ENCODE results near the gene SMOC1.

SMOC1 gene

DNA sequence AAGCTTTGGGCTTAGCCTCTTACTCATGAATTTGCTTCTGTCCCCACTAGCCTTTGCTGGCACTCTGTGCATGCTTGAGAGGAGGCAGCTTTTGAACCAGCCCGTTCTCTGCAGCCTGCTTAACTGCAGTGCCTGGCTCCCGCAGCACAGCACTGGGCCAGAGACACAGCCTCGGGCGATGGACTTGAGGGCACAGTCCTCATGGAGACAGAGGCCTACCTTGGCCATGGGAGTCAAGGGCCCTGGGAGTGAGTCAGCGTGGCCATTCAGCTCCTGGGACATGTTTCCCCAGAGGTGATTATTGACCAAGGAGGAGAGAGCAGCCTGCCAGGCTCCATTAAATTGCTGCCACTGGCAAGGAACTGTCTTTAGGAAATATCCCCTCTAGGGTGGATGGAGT is 93.5 kb downstream of the SMOC1 start:
- Histone ChIP-seq H2BK12ac (ENCODE audit: low read length) (no peak overlapping the region), H2AFZ (ENCODE audit: low read length) (no peak overlapping the region), H3K4ac (ENCODE audit: low read length) (no peak overlapping the region), H3K14ac (ENCODE audit: low read length) (no peak overlapping the region), H2AK5ac (ENCODE audit: low read depth, low read length) (no peak overlapping the region), H2BK120ac (ENCODE audit: low read depth, low read length) (no peak overlapping the region), H3K18ac (ENCODE audit: low read length) (peak overlapping the region; percentile 49), H2BK5ac (ENCODE audit: low read length) (no peak overlapping the region), H2BK15ac (ENCODE audit: low read length) (no peak overlapping the region), H3K36me3 (replicated peaks in 1 of 2; ENCODE audit: control insufficient read depth in 2 of 2, insufficient read depth in 2 of 2, low read length in 2 of 2) (peaks cover 34 to 90% of the 10 kb centered on the region in 2 donors), H3K79me1 (ENCODE audit: low read depth, low read length) (peaks cover 5% of the 10 kb centered on the region), H3K27ac (replicated peaks; ENCODE audit: low read length) (no peak overlapping the region), H3K4me2 (ENCODE audit: insufficient read depth, low read length, poor library complexity, severe bottlenecking) (no peak overlapping the region), H3K27me3 (ENCODE audit: control insufficient read depth in 3 of 3, insufficient read depth in 3 of 3, low read depth in 1 of 3, low read length in 3 of 3) (no peaks in the 10 kb centered on the region), H3K9ac (ENCODE audit: low read depth, low read length, poor library complexity) (no peak overlapping the region), H3K4me3 (ENCODE audit: low read length in 2 of 2) (no peak overlapping the region), H3K9me3 (replicated peaks in 1 of 2; ENCODE audit: control insufficient read depth in 2 of 2, insufficient read depth in 1 of 2, low read depth in 1 of 2, low read length in 2 of 2) (peaks cover 0 to 2% of the 10 kb centered on the region in 2 donors), H4K8ac (ENCODE audit: low read depth, low read length) (no peak overlapping the region), H3K23ac (ENCODE audit: low read depth, low read length, poor library complexity) (peak overlapping the region; percentile 18), H4K91ac (ENCODE audit: low read depth, low read length, poor library complexity) (no peak overlapping the region), H3K4me1 (ENCODE audit: control insufficient read depth in 2 of 2, insufficient read depth in 1 of 2, low read depth in 1 of 2, low read length in 2 of 2) (peaks cover 1 to 18% of the 10 kb centered on the region in 2 donors)
- DNase-seq (ENCODE audit: low spot score) = no peak
- WGBS, 2 donors (ENCODE audit: extremely low coverage in 2 of 2, insufficient read length in 2 of 2, insufficient replicate concordance in 1 of 2) = no CpG with 5 or more reads among the region's 5 CpGs

DNA sequence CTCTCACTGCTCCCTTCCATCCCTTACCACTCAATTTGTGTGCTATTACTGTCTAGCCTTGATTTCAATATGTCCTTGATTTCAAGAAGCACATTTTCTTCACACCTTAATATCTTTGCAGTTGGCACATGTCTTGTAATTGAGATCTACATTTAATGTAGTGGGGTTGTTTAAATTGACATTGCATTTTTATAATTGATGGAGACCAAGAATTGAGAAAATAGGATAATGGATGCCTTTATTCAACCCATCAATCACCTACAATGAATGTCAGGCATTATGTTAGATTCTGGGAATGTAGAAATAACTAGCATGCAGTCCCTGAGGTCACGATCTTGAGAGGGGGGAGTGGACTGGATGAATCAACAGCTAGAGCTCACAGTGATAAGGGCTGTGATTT is 94.6 kb downstream of the SMOC1 start:
- H3K23ac ChIP-seq (ENCODE audit: low read depth, low read length, poor library complexity) = no peak overlapping the region
- H3K9ac ChIP-seq (ENCODE audit: low read depth, low read length, poor library complexity) = no peak overlapping the region
- H2AFZ ChIP-seq (ENCODE audit: low read length) = no peak overlapping the region
- H3K14ac ChIP-seq (ENCODE audit: low read length) = no peak overlapping the region
- H3K4me2 ChIP-seq (ENCODE audit: insufficient read depth, low read length, poor library complexity, severe bottlenecking) = no peak overlapping the region
- H2BK5ac ChIP-seq (ENCODE audit: low read length) = no peak overlapping the region
- H3K9me3 ChIP-seq (replicated peaks in 1 of 2; ENCODE audit: control insufficient read depth in 2 of 2, insufficient read depth in 1 of 2, low read depth in 1 of 2, low read length in 2 of 2) = peaks cover 0 to 2% of the 10 kb centered on the region in 2 donors
- H3K18ac ChIP-seq (ENCODE audit: low read length) = no peak overlapping the region
- H3K27me3 ChIP-seq (ENCODE audit: control insufficient read depth in 3 of 3, insufficient read depth in 3 of 3, low read depth in 1 of 3, low read length in 3 of 3) = no peaks in the 10 kb centered on the region
- no peak overlapping the region for H2BK15ac ChIP-seq (ENCODE audit: low read length)
- H3K4ac ChIP-seq (ENCODE audit: low read length) = no peak overlapping the region
- no peak overlapping the region for H4K8ac ChIP-seq (ENCODE audit: low read depth, low read length)
- no peak overlapping the region for H2BK12ac ChIP-seq (ENCODE audit: low read length)
- H3K36me3 ChIP-seq (replicated peaks in 1 of 2; ENCODE audit: control insufficient read depth in 2 of 2, insufficient read depth in 2 of 2, low read length in 2 of 2) = peaks cover 34 to 90% of the 10 kb centered on the region in 2 donors
- no peak for DNase-seq (ENCODE audit: low spot score)
- H3K4me3 ChIP-seq (ENCODE audit: low read length in 2 of 2) = no peak overlapping the region
- peaks cover 3% of the 10 kb centered on the region for H3K79me1 ChIP-seq (ENCODE audit: low read depth, low read length)
- H3K4me1 ChIP-seq (ENCODE audit: control insufficient read depth in 2 of 2, insufficient read depth in 1 of 2, low read depth in 1 of 2, low read length in 2 of 2) = peaks cover 1 to 18% of the 10 kb centered on the region in 2 donors
- H2AK5ac ChIP-seq (ENCODE audit: low read depth, low read length) = no peak overlapping the region
- H4K91ac ChIP-seq (ENCODE audit: low read depth, low read length, poor library complexity) = no peak overlapping the region
- WGBS, 2 donors (ENCODE audit: extremely low coverage in 2 of 2, insufficient read length in 2 of 2, insufficient replicate concordance in 1 of 2) = no CpG with 5 or more reads among the region's 1 CpG
- H2BK120ac ChIP-seq (ENCODE audit: low read depth, low read length) = no peak overlapping the region
- H3K27ac ChIP-seq (replicated peaks; ENCODE audit: low read length) = no peak overlapping the region

DNA sequence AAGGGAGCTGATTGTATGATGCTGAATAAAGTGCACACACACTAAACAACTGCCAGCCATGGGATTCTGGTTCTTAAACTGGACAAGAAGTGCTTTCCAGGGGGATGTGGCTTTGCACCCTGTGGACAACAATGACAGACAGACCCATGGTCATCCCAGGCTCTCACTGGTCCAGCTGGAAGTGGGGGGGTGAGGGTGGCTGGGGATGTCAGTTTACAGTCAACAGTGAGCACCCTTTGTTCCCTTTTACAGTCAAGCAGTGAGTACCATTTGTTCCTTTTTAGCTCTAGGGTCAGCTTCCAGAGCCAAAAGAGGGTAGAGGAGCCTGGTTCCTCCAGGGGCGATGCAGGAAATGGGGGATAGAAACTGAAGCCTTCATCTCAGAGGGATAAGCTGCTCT is 100.7 kb downstream of the SMOC1 start:
- Histone ChIP-seq H4K91ac (ENCODE audit: low read depth, low read length, poor library complexity) (peak overlapping the region; percentile 56), H3K79me1 (ENCODE audit: low read depth, low read length) (peaks cover 2% of the 10 kb centered on the region), H4K8ac (ENCODE audit: low read depth, low read length) (no peak overlapping the region), H2BK12ac (ENCODE audit: low read length) (peak overlapping the region; percentile 91), H3K9me3 (replicated peaks in 1 of 2; ENCODE audit: control insufficient read depth in 2 of 2, insufficient read depth in 1 of 2, low read depth in 1 of 2, low read length in 2 of 2) (peaks cover 0 to 5% of the 10 kb centered on the region in 2 donors), H3K23ac (ENCODE audit: low read depth, low read length, poor library complexity) (no peak overlapping the region), H2BK15ac (ENCODE audit: low read length) (no peak overlapping the region), H3K4me3 (ENCODE audit: low read length in 2 of 2) (no peak overlapping the region), H3K27ac (replicated peaks; ENCODE audit: low read length) (peak overlapping the region; percentile 84), H3K9ac (ENCODE audit: low read depth, low read length, poor library complexity) (no peak overlapping the region), H2AK5ac (ENCODE audit: low read depth, low read length) (peak overlapping the region; percentile 79), H3K36me3 (replicated peaks in 1 of 2; ENCODE audit: control insufficient read depth in 2 of 2, insufficient read depth in 2 of 2, low read length in 2 of 2) (peaks cover 44 to 95% of the 10 kb centered on the region in 2 donors), H3K4me1 (ENCODE audit: control insufficient read depth in 2 of 2, insufficient read depth in 1 of 2, low read depth in 1 of 2, low read length in 2 of 2) (peaks cover 0 to 35% of the 10 kb centered on the region in 2 donors), H3K4ac (ENCODE audit: low read length) (peak overlapping the region; percentile 1), H2BK5ac (ENCODE audit: low read length) (peak overlapping the region; percentile 58), H3K18ac (ENCODE audit: low read length) (peak overlapping the region; percentile 83), H3K4me2 (ENCODE audit: insufficient read depth, low read length, poor library complexity, severe bottlenecking) (no peak overlapping the region), H2AFZ (ENCODE audit: low read length) (no peak overlapping the region), H3K14ac (ENCODE audit: low read length) (no peak overlapping the region), H3K27me3 (ENCODE audit: control insufficient read depth in 3 of 3, insufficient read depth in 3 of 3, low read depth in 1 of 3, low read length in 3 of 3) (no peaks in the 10 kb centered on the region), H2BK120ac (ENCODE audit: low read depth, low read length) (no peak overlapping the region)
- no CpG with 5 or more reads among the region's 1 CpG for WGBS, 2 donors (ENCODE audit: extremely low coverage in 2 of 2, insufficient read length in 2 of 2, insufficient replicate concordance in 1 of 2)
- DNase-seq (ENCODE audit: low spot score) = no peak

DNA sequence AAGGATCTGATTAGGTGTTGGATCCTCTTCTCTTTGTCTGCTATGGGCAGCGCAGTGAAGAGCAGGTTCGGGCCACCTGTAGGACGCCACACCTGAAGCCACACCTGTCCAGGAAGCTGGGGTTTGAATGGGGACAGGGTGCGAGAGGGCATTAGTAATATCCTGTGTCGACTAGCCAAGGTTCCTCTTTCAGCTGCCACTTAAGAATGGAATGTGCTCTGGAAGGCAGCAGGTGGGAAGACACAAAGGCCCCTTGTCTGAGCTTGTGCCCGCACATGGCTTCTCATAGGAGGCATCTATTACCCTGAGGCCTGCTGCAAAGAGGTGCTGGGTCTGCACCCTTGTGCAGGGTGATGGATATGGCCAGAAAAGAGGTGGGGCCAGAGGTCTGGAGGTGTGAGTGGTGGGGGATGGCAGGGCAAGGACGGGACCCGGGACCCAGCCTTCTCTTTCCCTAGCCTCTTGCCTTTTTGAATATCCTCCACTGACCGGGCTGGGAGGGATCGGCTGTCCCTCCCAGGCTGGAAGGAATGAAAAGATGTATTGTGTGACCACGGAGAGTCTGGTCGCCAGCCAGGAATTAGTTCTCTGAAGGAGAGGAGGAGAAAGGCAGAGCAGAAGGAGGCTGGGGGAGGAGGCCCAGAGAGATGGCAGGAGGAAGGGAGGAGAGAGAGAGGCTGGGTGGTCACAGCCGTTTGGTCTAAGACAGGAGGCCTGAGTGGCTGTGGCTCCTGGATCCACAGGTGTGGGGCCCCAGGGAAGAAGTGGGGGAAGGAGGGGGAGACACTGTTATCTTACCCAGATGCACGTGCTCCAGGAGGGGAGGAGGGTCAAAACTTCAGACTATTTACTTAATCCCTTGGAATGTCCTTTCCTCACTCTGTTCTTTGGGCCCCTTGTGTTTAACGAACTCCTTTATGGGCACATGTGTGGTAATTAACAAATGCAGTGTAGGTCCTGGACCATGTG is 101.5 kb downstream of the SMOC1 start:
- Histone ChIP-seq H3K36me3 (replicated peaks in 1 of 2; ENCODE audit: control insufficient read depth in 2 of 2, insufficient read depth in 2 of 2, low read length in 2 of 2) (peaks cover 38 to 93% of the 10 kb centered on the region in 2 donors), H3K18ac (ENCODE audit: low read length) (peak overlapping the region; percentile 68), H3K9ac (ENCODE audit: low read depth, low read length, poor library complexity) (no peak overlapping the region), H2BK120ac (ENCODE audit: low read depth, low read length) (peak overlapping the region; percentile 26), H2BK15ac (ENCODE audit: low read length) (no peak overlapping the region), H2AFZ (ENCODE audit: low read length) (no peak overlapping the region), H3K4ac (ENCODE audit: low read length) (peak overlapping the region; percentile 1), H4K8ac (ENCODE audit: low read depth, low read length) (no peak overlapping the region), H3K27ac (replicated peaks; ENCODE audit: low read length) (peak overlapping the region; percentile 84), H3K4me2 (ENCODE audit: insufficient read depth, low read length, poor library complexity, severe bottlenecking) (no peak overlapping the region), H3K9me3 (replicated peaks in 1 of 2; ENCODE audit: control insufficient read depth in 2 of 2, insufficient read depth in 1 of 2, low read depth in 1 of 2, low read length in 2 of 2) (peaks cover 0 to 10% of the 10 kb centered on the region in 2 donors), H3K4me1 (ENCODE audit: control insufficient read depth in 2 of 2, insufficient read depth in 1 of 2, low read depth in 1 of 2, low read length in 2 of 2) (peaks cover under 1 to 35% of the 10 kb centered on the region in 2 donors), H2AK5ac (ENCODE audit: low read depth, low read length) (peak overlapping the region; percentile 60), H2BK12ac (ENCODE audit: low read length) (peak overlapping the region; percentile 87), H3K79me1 (ENCODE audit: low read depth, low read length) (peaks cover 2% of the 10 kb centered on the region), H3K23ac (ENCODE audit: low read depth, low read length, poor library complexity) (no peak overlapping the region), H3K4me3 (ENCODE audit: low read length in 2 of 2) (no peak overlapping the region), H4K91ac (ENCODE audit: low read depth, low read length, poor library complexity) (no peak overlapping the region), H3K27me3 (ENCODE audit: control insufficient read depth in 3 of 3, insufficient read depth in 3 of 3, low read depth in 1 of 3, low read length in 3 of 3) (no peaks in the 10 kb centered on the region), H2BK5ac (ENCODE audit: low read length) (no peak overlapping the region), H3K14ac (ENCODE audit: low read length) (no peak overlapping the region)
- DNase-seq (ENCODE audit: low spot score) = peak; percentile 38
- WGBS, 2 donors (ENCODE audit: extremely low coverage in 2 of 2, insufficient read length in 2 of 2, insufficient replicate concordance in 1 of 2) = no CpG with 5 or more reads among the region's 15 CpGs

All from neuronal stem cell (in vitro differentiated cells).